HG02970 (cell line): Measurements from ENCODE around the gene RTP3.
"Not testable (repeated sequence)": the region's sequence is repeated elsewhere in the genome, so short reads cannot be mapped to it uniquely, and the experiment has no call there.

Experiments used
- ATAC-seq: cut with Tn5 transposase; IDR thresholded peaks from one replicate; pipeline ENCODE4 v1.9.1; 2021; ENCODE audit warnings: mild to moderate bottlenecking, moderate library complexity, moderate number of reproducible peaks; ENCODE audit not compliant: unreplicated experiment, low FRiP score

RTP3 gene

GRCh38 chr3:46516521-46516920 lies 18.7 kb downstream of the RTP3 start:
- ATAC-seq = no peak

GRCh38 chr3:46517016-46517783 lies 19.4 kb downstream of the RTP3 start:
- ATAC-seq = no peak

- ATAC-seq = no peak
Measured at GRCh38 chr3:46517784-46518181, 20.0 kb downstream of the RTP3 start.

GRCh38 chr3:46519952-46520351 lies 22.2 kb downstream of the RTP3 start:
- ATAC-seq = no peak

- no peak for ATAC-seq
Measured at GRCh38 chr3:46520531-46520930, 22.8 kb downstream of the RTP3 start.

GRCh38 chr3:46521096-46521495 lies 23.3 kb downstream of the RTP3 start:
- no peak for ATAC-seq

- ATAC-seq = not testable (repeated sequence)
Measured at GRCh38 chr3:46522201-46522600, 24.4 kb downstream of the RTP3 start.

GRCh38 chr3:46523556-46523955 lies 25.8 kb downstream of the RTP3 start:
- ATAC-seq = no peak

- ATAC-seq = no peak
Measured at GRCh38 chr3:46524008-46524407, 26.2 kb downstream of the RTP3 start.

GRCh38 chr3:46524832-46525231 lies 27.1 kb downstream of the RTP3 start:
- ATAC-seq = no peak

GRCh38 chr3:46527239-46527638 lies 29.5 kb downstream of the RTP3 start:
- no peak for ATAC-seq

GRCh38 chr3:46533091-46533490 lies 35.3 kb downstream of the RTP3 start:
- no peak for ATAC-seq

GRCh38 chr3:46535746-46536145 lies 38.0 kb downstream of the RTP3 start:
- no peak for ATAC-seq

GRCh38 chr3:46536758-46537157 lies 39.0 kb downstream of the RTP3 start:
- ATAC-seq = no peak

GRCh38 chr3:46537316-46537715 lies 39.5 kb downstream of the RTP3 start:
- ATAC-seq = no peak

- ATAC-seq = no peak
Measured at GRCh38 chr3:46537779-46538178, 40.0 kb downstream of the RTP3 start.

GRCh38 chr3:46538425-46538802 lies 40.6 kb downstream of the RTP3 start:
- not testable (repeated sequence) for ATAC-seq

- peak; percentile 72 for ATAC-seq
Measured at GRCh38 chr3:46538803-46539442, 41.1 kb downstream of the RTP3 start.

- no peak for ATAC-seq
Measured at GRCh38 chr3:46539443-46540005, 41.7 kb downstream of the RTP3 start.

- no peak for ATAC-seq
Measured at GRCh38 chr3:46540550-46540949, 42.8 kb downstream of the RTP3 start.

- no peak for ATAC-seq
Measured at GRCh38 chr3:46541835-46542234, 44.1 kb downstream of the RTP3 start.

GRCh38 chr3:46542344-46542743 lies 44.6 kb downstream of the RTP3 start:
- ATAC-seq = no peak
